CD1c-positive myeloid dendritic cell (primary cell): Measurements from ENCODE around the gene ANKRD13B.

ENCODE experiments used
- DNase-seq: peaks from one replicate; pipeline ENCODE4 v3.0.0-alpha.2; 2016; ENCODE audit errors: extremely low spot score

The ANKRD13B gene

GRCh38 chr17:29581583-29582253 lies 11.2 kb upstream of the ANKRD13B start:
- no peak for DNase-seq

GRCh38 chr17:29582254-29582765 lies 10.6 kb upstream of the ANKRD13B start:
- no peak for DNase-seq

DNA sequence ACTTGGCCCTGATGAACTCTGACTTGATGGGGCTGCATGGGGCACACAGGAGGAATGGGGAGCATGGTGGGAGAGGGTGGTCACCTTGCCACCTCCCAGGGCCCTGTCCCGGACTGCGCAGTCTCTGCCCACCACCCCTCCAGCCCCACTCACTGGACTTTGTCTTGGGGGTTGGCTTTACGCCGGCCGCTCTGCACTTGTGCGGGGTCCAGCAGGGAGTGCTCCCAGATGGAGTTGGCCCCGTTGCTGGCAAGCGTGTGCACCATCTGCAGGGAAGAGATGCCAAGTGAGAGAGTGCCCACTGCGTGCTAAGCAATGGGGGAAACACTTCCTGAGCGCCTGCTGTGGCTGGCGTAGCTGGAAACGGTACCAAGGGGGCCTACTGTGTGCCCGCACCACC lies 10.2 kb upstream of the ANKRD13B start:
- DNase-seq = no peak

DNA sequence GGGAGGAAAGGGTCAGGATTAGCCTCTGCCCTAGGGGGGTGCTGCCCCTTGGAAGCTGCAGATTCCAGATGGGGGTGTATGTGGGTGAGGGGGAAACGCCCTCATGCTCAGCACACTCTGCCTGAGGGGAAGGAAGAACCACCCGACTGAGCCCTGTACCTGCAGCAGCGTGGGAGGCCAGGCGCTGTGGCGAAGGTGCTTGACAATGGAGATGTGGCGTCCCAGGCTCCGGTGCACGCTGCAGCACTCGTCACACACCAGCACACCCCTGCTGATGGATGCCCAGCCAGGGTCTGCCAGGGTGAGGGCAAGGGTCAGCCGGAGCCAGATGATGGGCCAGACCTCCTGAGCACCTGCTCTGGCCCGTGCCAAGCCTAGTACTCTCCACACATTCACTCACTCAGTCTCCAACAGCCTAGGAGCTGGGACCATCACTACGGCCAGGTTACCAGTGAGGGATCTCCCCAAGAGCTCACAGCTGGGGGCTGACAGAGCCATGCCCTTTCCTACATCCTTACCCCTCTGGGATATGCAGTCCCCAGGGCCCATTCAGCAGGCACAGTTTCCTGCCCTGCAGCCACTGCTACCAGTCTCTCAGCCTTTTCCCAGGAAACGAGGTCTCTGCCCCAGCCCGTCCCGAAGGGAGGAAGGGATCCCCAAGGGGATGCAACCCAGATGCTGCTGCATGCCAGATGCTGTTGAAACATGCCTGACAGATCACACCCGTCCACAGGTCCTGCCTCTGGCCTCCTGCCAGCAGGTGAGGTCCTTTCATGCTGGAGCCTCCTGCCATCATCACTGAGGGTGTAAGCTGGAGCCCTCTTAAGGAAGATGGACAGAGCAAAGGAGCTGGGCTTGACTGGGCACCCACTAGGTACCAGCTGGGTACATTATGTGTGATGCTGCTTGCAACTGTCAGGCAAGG lies 9.3 kb upstream of the ANKRD13B start:
- no peak for DNase-seq

DNA sequence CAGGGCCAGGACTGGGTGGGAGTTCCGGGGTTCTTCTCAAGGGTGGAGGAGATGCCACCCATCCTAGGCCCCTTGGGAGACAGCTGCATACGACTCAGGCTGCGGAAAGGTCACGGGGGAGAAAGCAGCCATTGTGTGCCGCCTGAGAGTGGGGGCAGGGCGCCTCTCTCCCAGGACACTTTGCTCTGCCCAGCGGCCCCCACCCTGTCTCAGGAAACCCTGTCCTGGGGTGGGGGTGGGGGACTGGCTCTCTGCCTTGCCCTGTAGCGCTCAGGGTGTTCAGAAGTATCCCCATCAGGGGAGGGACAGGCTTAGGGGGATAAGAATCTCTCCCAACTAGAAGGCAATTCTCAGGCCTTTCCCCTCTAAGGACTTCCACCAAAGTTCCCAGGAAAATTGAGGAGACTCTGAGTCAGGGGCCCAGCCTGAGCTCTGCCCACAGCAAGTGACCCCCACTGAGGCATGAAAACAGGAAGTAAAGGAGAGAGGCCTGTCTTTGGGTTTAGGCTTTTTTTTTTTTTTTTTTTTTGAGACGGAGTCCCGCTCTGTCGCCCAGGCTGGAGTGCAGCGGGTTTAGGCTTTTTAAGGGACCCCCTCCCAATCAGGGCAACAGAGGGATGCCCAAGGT lies 8.4 kb upstream of the ANKRD13B start:
- DNase-seq = peak; percentile 58

GRCh38 chr17:29585080-29585751 lies 7.7 kb upstream of the ANKRD13B start:
- no peak for DNase-seq

DNA sequence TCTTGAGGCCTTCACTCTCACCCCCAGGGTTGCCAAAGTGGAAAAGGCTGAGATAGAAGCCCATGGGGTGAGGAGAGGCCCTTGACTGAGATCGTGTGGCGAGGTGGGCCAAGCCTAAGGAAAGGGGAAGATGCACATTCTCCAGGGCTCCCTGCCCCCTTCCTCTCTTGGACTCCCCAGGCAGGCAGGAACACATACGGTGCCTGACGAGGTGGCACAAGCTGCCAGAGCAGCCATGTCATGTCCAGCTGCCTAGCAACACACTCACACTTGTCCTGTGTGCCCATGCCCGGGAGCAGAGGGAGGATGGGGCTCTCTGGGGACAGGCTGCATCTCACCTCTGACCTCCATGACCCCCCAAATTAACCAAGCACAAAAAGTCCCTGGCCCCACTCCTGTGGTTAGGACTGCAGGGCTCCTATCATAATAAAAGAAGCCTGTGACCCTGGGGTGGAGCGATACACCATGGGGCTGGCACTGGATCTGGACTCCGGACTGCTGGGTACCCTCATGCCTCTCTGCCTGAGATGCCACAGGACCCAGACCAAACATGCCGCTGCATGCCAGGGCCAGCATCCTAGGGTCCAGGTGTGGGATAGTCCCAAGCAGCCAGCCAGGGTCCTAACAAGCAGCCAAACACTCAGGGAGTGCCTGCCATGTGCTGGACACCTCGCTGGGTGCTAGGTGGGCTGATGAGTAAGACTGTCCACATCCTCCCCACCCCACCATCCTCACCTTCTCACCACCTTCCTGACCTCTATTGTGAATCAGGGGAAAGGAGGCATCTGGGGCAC lies 6.1 kb upstream of the ANKRD13B start:
- peak; percentile 38 for DNase-seq

GRCh38 chr17:29587591-29587990 lies 5.3 kb upstream of the ANKRD13B start:
- DNase-seq = no peak

DNA sequence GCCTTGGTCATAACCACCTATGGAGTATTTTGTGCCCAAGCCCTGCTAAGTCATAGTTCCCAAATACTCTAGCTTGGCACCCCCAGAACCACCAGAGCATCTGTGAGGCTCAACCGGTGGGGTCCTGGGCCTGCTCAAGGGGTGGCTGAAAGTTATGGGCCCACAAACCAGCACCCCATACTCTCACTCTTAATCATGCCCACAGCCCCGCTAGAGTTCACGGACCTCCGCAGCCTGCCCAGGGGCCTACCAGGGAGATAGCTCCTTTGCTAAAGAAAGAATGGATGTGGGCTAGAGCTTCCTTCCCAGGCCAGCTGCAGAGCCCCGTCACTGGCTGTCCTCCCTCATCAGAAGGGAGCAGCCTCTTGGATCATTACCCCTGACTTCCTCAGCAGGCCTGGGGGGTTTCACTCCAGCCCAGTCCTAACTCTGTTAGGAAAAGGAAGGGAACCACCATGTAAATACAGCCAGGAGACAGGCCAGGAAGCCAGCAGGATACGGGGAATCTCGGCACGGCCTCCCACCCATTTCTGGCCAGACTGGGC lies 4.8 kb upstream of the ANKRD13B start:
- DNase-seq = peak; percentile 28

GRCh38 chr17:29588562-29589411 lies 4.1 kb upstream of the ANKRD13B start:
- peak; percentile 44 for DNase-seq

GRCh38 chr17:29589524-29590410 lies 3.2 kb upstream of the ANKRD13B start, which contains the start of gene GIT1:
GIT1 (minus strand) TSS chr17:29589648; CDS start chr17:29589378, 270 bp downstream.
- DNase-seq = peak; percentile 96

GRCh38 chr17:29590411-29591145 lies 2.4 kb upstream of the ANKRD13B start:
- peak; percentile 56 for DNase-seq

DNA sequence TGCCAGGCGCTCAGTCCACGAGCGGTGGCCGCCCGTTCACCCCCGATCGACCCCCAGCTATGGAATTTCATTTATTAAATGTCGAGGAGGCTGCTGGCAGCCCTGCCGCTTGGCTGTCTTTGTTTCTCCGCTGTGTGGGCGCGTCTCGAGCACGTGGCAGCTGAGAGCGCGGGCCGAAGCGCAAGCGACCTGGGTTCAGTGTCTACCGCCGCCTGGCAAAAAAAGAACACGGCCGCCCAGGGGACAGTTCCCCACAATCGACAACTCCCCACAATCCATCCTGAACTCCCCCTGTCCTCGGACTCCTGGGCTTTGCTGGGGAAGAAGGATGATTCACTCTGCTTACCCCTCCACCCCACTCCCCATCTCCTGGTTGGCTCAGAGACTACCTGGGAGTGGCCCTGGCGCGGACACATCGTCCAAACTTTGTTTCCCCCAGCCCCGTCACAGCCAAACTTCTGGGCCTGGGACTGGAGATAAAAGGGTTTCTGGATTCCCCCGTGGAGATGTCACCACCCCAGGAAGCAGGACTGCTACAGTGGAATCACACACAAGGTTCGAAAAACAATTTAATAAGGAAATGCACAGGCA lies 1.7 kb upstream of the ANKRD13B start:
- peak; percentile 48 for DNase-seq

- DNase-seq = peak; percentile 75
Observed at GRCh38 chr17:29591737-29592608, 959 bp upstream of the ANKRD13B start.

DNA sequence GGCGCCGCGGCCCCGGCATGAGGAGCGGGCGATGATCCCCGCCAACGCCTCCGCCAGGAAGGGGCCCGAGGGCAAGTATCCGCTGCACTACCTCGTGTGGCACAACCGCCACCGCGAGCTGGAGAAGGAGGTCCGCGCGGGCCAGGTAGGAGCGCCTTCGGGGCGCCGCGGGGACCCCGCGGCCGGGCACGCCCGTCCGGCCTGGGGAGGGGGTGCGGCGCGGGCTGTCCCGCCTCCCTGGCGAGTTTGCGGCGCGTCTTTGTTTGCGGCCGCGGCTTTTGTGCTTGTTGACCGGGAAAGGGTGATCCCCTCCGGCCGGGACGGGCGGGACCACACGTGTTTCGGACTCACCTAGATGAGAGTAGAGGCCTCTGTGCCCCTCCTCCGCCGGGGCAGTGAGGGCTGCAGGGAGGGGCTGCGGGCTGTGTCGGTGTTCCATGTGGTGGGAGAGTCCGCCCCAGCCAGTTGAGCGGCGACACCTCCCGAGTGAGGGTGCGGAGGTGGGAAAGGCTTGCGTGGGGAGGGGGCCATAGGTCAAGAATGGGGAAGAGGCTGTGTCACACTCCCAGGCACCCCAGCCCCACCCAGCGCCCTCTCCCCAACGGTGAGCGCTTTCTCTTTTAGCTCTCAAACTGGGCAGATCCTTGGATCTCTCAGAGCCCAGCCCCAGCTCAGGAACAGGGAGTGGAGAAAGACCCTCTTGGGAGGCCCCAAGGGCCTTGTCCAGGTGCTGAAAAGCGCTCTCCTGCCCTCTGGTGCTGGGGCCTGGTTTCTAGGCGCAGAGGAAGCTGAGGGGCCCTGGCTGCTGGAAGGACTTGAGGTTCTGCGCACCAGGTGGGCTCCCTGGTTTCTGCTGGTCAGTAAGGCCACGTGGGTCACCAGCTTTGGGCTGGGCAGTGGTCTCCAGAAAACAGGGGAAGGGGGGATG lies 923 bp downstream of the ANKRD13B start:
- DNase-seq = peak; percentile 28
